ENCODE results near the gene IRX3.

DNA sequence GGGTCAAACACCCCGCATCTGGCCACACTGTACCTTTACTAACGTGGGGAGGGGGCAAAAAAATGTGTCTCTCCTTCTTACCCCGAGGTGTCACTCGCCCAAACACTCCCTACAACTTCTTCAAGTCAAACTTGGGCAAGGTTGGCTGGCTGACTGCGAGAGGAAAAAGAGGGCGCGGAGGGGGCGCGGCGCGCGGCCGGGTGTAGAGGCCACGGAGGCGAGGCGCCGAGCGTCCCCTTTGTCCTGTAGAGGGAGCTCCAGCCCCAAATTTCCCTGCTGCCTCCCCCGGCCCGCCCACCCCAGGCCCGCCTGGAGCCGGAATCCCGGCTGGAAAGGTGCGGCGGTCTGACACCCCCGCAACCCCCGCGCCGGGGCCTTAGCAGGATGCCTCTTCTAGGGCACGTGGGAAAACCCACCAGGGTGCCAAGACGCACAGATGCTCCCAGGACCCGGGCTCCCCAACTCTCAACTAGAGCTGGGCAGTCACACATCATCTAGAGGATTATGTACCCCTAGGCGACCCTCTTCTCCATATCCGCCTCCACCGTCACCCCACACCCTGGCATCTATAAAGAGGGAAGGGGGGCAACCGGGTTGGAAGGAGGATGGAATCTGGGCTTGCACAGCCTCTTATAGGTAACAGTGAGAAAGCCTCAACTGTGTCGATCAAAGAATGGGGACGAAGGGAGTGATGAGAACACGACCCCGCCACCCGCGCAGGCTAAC, 4.2 kb downstream of the IRX3 start:
- TF ChIP-seq, protein P1, sequence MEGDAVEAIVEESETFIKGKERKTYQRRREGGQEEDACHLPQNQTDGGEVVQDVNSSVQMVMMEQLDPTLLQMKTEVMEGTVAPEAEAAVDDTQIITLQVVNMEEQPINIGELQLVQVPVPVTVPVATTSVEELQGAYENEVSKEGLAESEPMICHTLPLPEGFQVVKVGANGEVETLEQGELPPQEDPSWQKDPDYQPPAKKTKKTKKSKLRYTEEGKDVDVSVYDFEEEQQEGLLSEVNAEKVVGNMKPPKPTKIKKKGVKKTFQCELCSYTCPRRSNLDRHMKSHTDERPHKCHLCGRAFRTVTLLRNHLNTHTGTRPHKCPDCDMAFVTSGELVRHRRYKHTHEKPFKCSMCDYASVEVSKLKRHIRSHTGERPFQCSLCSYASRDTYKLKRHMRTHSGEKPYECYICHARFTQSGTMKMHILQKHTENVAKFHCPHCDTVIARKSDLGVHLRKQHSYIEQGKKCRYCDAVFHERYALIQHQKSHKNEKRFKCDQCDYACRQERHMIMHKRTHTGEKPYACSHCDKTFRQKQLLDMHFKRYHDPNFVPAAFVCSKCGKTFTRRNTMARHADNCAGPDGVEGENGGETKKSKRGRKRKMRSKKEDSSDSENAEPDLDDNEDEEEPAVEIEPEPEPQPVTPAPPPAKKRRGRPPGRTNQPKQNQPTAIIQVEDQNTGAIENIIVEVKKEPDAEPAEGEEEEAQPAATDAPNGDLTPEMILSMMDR (IDR thresholded peaks at IDR 0.05): peak; percentile 21 to 87 (median 76)
- TF ChIP-seq POLR2A (IDR thresholded peaks at IDR 0.05): no peak

Data from right lobe of liver (tissue), 4 donors.